Tibial nerve (tissue), 4 donors: ENCODE data around the gene MBD3L5. TPM values are rescaled to one million over a fixed set of nuclear protein-coding genes. Genes with fewer than 3 reads are reported as not detected.

Experiments used
- DNase-seq, 2 donors: peaks; one replicate each; pipeline ENCODE4 v3.0.0-alpha.2; 2019; ENCODE audit warnings: low spot score in 2 of 2
- H3K27ac ChIP-seq, 4 donors: fragments of 200-600 bp; sonication (generic) in 3 of 4; one replicate each; pipeline ENCODE4 v1.5.1; 2017 to 2019; ENCODE audit warnings: mild to moderate bottlenecking in 1 of 4
- H3K27me3 ChIP-seq, 2 donors: fragments of 200-600 bp; sonication (generic) in 1 of 2; one replicate each; pipeline versions ENCODE4 v1.5.1 to v1.6.0; 2017 to 2019
- H3K36me3 ChIP-seq, 3 donors: fragments of 200-600 bp; sonication (generic); one replicate each; pipeline ENCODE4 v1.5.1; 2018 to 2019
- H3K4me1 ChIP-seq, 4 donors: fragments of 200-600 bp; sonication (generic) in 3 of 4; one replicate each; pipeline ENCODE4 v1.5.1; 2017 to 2019
- H3K4me3 ChIP-seq, 4 donors: fragments of 200-600 bp; sonication (generic) in 3 of 4; one replicate each; pipeline ENCODE4 v1.5.1; 2017 to 2019; ENCODE audit warnings: mild to moderate bottlenecking in 1 of 4, moderate library complexity in 1 of 4
- H3K9me3 ChIP-seq, 4 donors: fragments of 200-600 bp; sonication (generic) in 3 of 4; one replicate each; pipeline ENCODE4 v1.5.1; 2017 to 2019
- CTCF ChIP-seq, 5 experiments: fragments of 200-600 bp in 3 of 5; fragments of 450-650 bp in 2 of 5; sonication (generic) in 3 of 5; IDR thresholded peaks; one replicate each; pipeline ENCODE4 v1.5.1; 2016 to 2019; ENCODE audit warnings: antibody characterized with exemption in 5 of 5, mild to moderate bottlenecking in 3 of 5, moderate library complexity in 2 of 5
- EP300 ChIP-seq, 2 donors: sonication (generic); formaldehyde crosslinking; IDR thresholded peaks; one replicate each; pipeline ENCODE4 v1.6.1; 2017; ENCODE audit warnings: antibody characterized with exemption in 2 of 2, mild to moderate bottlenecking in 1 of 2
- POLR2A ChIP-seq, 2 donors: fragments of 450-650 bp; IDR thresholded peaks; one replicate each; pipeline ENCODE4 v1.6.1; 2017; ENCODE audit warnings: antibody characterized with exemption in 2 of 2, mild to moderate bottlenecking in 2 of 2, moderate library complexity in 2 of 2
- WGBS, 2 donors: methylation state at CpG; one replicate each; pipeline ENCODE4 v1.1.5; 2018; 5-methylcytosine and 5-hydroxymethylcytosine counted together
- total RNA-seq, 4 donors: library from RNA; depleted of rRNA; stranded (reverse); fragments of >200 nt; gene quantifications; one replicate each; pipeline ENCODE4 v1.1.0, GENCODE V29; 2016

The MBD3L5 gene
- total RNA-seq, 4 donors from 2014 or later = not detected

- 0 to 1% methylated on average over 28 to 41 of the region's 56 CpGs for WGBS, 2 donors
- DNase-seq = peak; percentile 94 to 98
- peaks cover 0 to 10% (median 7%) of the 10 kb centered on the region in 4 donors for H3K4me1 ChIP-seq
- peaks cover 0 to 5% (median 0%) of the 10 kb centered on the region in 4 donors for H3K9me3 ChIP-seq
- H3K27me3 ChIP-seq = no peaks in the 10 kb centered on the region
- H3K36me3 ChIP-seq = peaks cover 2 to 37% (median 15%) of the 10 kb centered on the region in 3 donors
- H3K27ac ChIP-seq = peak within 1 kb of the TSS; percentile 68 to 92 (median 74)
- TF ChIP-seq CTCF (IDR thresholded peaks at IDR 0.05) = no peak
- peak; percentile 32 to 78 for TF ChIP-seq EP300 (IDR thresholded peaks at IDR 0.05)
- peak; percentile 35 to 58 for TF ChIP-seq POLR2A (IDR thresholded peaks at IDR 0.05)
- peak within 1 kb of the TSS; percentile 81 to 99 (median 88) for H3K4me3 ChIP-seq
These were observed 38.9 kb downstream of the MBD3L5 start, which contains the start of gene ZNF557 for GRCh38 chr19:7069042-7069903. Gene ZNF557 (plus strand): TSS chr19:7069703. CDS start chr19:7075075, 5,372 bp downstream.

GRCh38 chr19:7069904-7070226 is 39.5 kb downstream of the MBD3L5 start:
- no peak for DNase-seq
- TF ChIP-seq EP300 (IDR thresholded peaks at IDR 0.05) (no peak), POLR2A (IDR thresholded peaks at IDR 0.05) (no peak), CTCF (IDR thresholded peaks at IDR 0.05) (no peak)
- WGBS, 2 donors = 0% methylated on average over 12 of the region's 12 CpGs
- Histone ChIP-seq H3K4me1 (peaks cover 0 to 10% (median 7%) of the 10 kb centered on the region in 4 donors), H3K9me3 (peaks cover 0 to 7% (median 0%) of the 10 kb centered on the region in 4 donors), H3K36me3 (peaks cover 2 to 43% (median 17%) of the 10 kb centered on the region in 3 donors), H3K4me3 (peak overlapping the region; percentile 81 to 99 (median 88)), H3K27ac (peak overlapping the region; percentile 68 to 92 (median 74)), H3K27me3 (no peaks in the 10 kb centered on the region)

GRCh38 chr19:7072541-7072940 is 42.2 kb downstream of the MBD3L5 start:
- 90 to 95% methylated on average over 6 of the region's 6 CpGs for WGBS, 2 donors
- H3K36me3 ChIP-seq = peaks cover 17 to 70% (median 42%) of the 10 kb centered on the region in 3 donors
- H3K27me3 ChIP-seq = no peaks in the 10 kb centered on the region

GRCh38 chr19:7074705-7075282 is 44.4 kb downstream of the MBD3L5 start:
- H3K9me3 ChIP-seq = peaks cover 3 to 55% (median 16%) of the 10 kb centered on the region in 4 donors
- H3K27ac ChIP-seq = no peak overlapping the region
- no peaks in the 10 kb centered on the region for H3K27me3 ChIP-seq
- 97% methylated on average over 28 to 29 of the region's 29 CpGs for whole genome bisulfite sequencing, 2 donors
- TF ChIP-seq CTCF (IDR thresholded peaks at IDR 0.05) = no peak
- no peak for TF ChIP-seq EP300 (IDR thresholded peaks at IDR 0.05)
- no peak for TF ChIP-seq POLR2A (IDR thresholded peaks at IDR 0.05)
- H3K36me3 ChIP-seq = peaks cover 23 to 93% (median 61%) of the 10 kb centered on the region in 3 donors
- H3K4me3 ChIP-seq = no peak overlapping the region
- DNase-seq = no peak
- peaks cover 0 to 10% (median 7%) of the 10 kb centered on the region in 4 donors for H3K4me1 ChIP-seq

More at GRCh38 chr19:7072541-7072940, 42.2 kb downstream of the MBD3L5 start:
- no peak for DNase-seq
- Histone ChIP-seq H3K4me1 (peaks cover 0 to 10% (median 7%) of the 10 kb centered on the region in 4 donors), H3K4me3 (no peak overlapping the region), H3K27ac (no peak overlapping the region), H3K9me3 (peaks cover 0 to 34% (median 4%) of the 10 kb centered on the region in 4 donors)
- no peak for TF ChIP-seq EP300 (IDR thresholded peaks at IDR 0.05)
- TF ChIP-seq CTCF (IDR thresholded peaks at IDR 0.05) = no peak
- TF ChIP-seq POLR2A (IDR thresholded peaks at IDR 0.05) = no peak
